ENCODE results near the gene OTOP2. TPM values are rescaled to one million over a fixed set of nuclear protein-coding genes. Genes with fewer than 3 reads are reported as not detected.
A peak's percentile ranks its signal among the peaks of the same experiment; 100 is the strongest.
"Not testable (repeated sequence)": the region's sequence is repeated elsewhere in the genome, so short reads cannot be mapped to it uniquely, and the experiment has no call there.

OTOP2 gene
- polyA plus RNA-seq, 3 donors = 0.05 TPM; not detected in 2

DNA sequence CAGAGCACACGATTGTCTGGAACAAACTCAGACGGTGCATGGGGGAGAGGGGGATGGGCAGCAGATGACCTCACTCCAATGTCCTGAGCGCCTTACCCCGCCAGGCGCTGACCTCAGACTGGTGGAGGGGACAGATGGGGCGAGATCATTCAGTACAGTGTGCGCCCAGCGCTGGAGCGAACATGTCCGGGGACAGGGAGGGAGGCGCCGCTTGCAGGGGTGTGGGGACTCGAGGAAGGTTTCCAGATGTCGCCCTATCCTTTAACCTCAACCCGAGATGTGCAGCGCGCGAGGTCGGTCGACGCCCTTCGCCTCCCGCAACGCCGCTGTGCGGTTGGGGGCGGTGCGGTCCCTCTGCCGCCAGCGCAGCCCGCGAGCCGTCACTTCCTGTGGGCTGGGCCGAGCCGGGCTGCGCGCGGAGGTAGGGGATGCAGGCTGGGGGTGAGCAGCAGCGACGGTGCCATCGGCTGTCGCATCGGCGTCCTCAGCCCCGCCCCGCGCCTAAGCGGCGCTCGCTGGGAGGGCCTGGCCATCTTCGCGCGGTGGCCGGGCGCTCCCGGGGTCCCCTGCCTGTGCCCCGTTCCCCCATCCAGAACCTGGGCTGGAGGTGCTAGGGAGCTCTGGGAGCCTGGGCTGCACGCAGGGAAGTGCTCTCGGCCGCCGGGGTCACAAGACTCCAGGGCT, 58.0 kb downstream of the OTOP2 start:
- 0% methylated on average over 54 of the region's 61 CpGs for WGBS (ENCODE audit: insufficient coverage)
- intact Hi-C loops (cut with micrococcal nuclease) = loop anchor here in 1 of 2 donors (10.0 kb wide), 1 partner anchor 53 kb away; no protein-coding TSS in a partner anchor
- Histone ChIP-seq H3K9me3 (replicated peaks in 1 of 2; ENCODE audit: control insufficient read depth in 1 of 2, insufficient read depth in 1 of 2, low read length in 2 of 2) (no peaks in the 10 kb centered on the region), H3K4me2 (replicated peaks; ENCODE audit: extremely low read depth, low read length, poor library complexity, severe bottlenecking) (peak overlapping the region; percentile 77), H4K20me1 (ENCODE audit: insufficient read depth, low read length) (no peaks in the 10 kb centered on the region), H3K79me2 (ENCODE audit: insufficient read depth, low read length) (no peaks in the 10 kb centered on the region), H2AFZ (ENCODE audit: insufficient read depth, low read depth, low read length, poor library complexity, severe bottlenecking) (peak overlapping the region; percentile 85), H3K4me1 (ENCODE audit: control insufficient read depth in 1 of 2, insufficient read depth in 2 of 2, low read length in 2 of 2) (peaks cover 29 to 34% of the 10 kb centered on the region in 2 donors), H3K27me3 (ENCODE audit: control insufficient read depth in 2 of 2, insufficient read depth in 2 of 2, low read length in 2 of 2) (peaks cover 21 to 55% of the 10 kb centered on the region in 2 donors), H3K27ac (ENCODE audit: low read depth in 1 of 2, low read length in 2 of 2) (no peak overlapping the region), H3K36me3 (replicated peaks in 1 of 2; ENCODE audit: control insufficient read depth in 1 of 2, insufficient read depth in 2 of 2, low read length in 2 of 2) (no peaks in the 10 kb centered on the region), H3K4me3 (replicated peaks in 1 of 3; ENCODE audit: low read depth in 2 of 3, low read length in 3 of 3) (peak overlapping the region; percentile 24 to 76 (median 27)), H3K9ac (ENCODE audit: insufficient read depth, low read length, poor library complexity, severe bottlenecking) (peak overlapping the region; percentile 34)
- peaks cover 31% of the 10 kb centered on the region for H3K4me1 Mint-ChIP-seq
- H3K4me3 Mint-ChIP-seq = peak overlapping the region; percentile 79 to 92
- H3K27ac Mint-ChIP-seq = peak overlapping the region in 5 of 7 donors; percentile 21 to 81 (median 37)
- H3K36me3 Mint-ChIP-seq = peaks cover 0 to 2% of the 10 kb centered on the region in 2 donors
- TF ChIP-seq, protein P1, sequence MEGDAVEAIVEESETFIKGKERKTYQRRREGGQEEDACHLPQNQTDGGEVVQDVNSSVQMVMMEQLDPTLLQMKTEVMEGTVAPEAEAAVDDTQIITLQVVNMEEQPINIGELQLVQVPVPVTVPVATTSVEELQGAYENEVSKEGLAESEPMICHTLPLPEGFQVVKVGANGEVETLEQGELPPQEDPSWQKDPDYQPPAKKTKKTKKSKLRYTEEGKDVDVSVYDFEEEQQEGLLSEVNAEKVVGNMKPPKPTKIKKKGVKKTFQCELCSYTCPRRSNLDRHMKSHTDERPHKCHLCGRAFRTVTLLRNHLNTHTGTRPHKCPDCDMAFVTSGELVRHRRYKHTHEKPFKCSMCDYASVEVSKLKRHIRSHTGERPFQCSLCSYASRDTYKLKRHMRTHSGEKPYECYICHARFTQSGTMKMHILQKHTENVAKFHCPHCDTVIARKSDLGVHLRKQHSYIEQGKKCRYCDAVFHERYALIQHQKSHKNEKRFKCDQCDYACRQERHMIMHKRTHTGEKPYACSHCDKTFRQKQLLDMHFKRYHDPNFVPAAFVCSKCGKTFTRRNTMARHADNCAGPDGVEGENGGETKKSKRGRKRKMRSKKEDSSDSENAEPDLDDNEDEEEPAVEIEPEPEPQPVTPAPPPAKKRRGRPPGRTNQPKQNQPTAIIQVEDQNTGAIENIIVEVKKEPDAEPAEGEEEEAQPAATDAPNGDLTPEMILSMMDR (IDR thresholded peaks at IDR 0.05) = no peak
- H3K9me3 Mint-ChIP-seq = peaks cover 0 to 12% (median 3%) of the 10 kb centered on the region in 7 donors
- DNase-seq = peak; percentile 44 to 62 (median 52)
- H3K27me3 Mint-ChIP-seq (ENCODE audit: low read depth in 3 of 3) = peaks cover 55 to 74% (median 73%) of the 10 kb centered on the region in 3 donors

DNA sequence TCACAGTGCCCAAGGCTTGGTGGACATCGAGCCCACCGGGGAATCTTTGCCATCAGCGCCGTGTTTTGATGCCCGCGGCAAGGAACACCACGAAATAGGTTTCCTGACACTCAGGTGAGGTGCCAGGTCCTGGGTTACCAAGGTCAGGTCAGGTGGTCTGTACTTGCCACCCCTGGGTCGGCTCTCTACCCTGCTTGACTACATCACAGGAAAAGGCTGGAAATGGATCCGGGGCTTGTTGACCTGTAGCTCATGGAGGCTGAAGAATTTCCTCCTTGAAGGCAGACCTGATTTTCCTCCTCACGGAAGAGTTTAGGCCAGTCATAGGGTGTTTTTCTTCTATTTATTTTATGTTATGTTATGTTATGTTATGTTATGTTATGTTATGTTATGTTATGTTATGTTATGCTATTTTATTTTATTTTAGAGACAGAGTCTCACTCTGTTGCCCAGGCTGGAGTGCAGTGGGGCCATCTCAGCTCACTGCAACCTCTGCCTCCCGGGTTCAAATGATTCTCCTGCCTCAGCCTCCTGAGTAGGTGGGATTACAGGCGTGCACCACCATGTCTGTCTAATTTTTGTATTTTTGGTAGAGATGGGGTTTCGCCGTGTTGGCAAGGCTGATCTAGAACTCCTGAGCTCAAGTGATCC, 58.7 kb downstream of the OTOP2 start:
- intact Hi-C loops (cut with micrococcal nuclease) = loop anchor here in 1 of 2 donors (10.0 kb wide), 1 partner anchor 52 kb away; no protein-coding TSS in a partner anchor
- peak overlapping the region; percentile 85 for H2AFZ ChIP-seq (ENCODE audit: insufficient read depth, low read depth, low read length, poor library complexity, severe bottlenecking)
- not testable (repeated sequence) for DNase-seq; H3K9me3 ChIP-seq (replicated peaks in 1 of 2; ENCODE audit: control insufficient read depth in 1 of 2, insufficient read depth in 1 of 2, low read length in 2 of 2); H3K79me2 ChIP-seq (ENCODE audit: insufficient read depth, low read length); H3K36me3 Mint-ChIP-seq; H3K27ac ChIP-seq (ENCODE audit: low read depth in 1 of 2, low read length in 2 of 2); H3K36me3 ChIP-seq (replicated peaks in 1 of 2; ENCODE audit: control insufficient read depth in 1 of 2, insufficient read depth in 2 of 2, low read length in 2 of 2); H4K20me1 ChIP-seq (ENCODE audit: insufficient read depth, low read length)
- peak overlapping the region; percentile 77 for H3K4me2 ChIP-seq (replicated peaks; ENCODE audit: extremely low read depth, low read length, poor library complexity, severe bottlenecking)
- peaks cover 32% of the 10 kb centered on the region for H3K4me1 Mint-ChIP-seq
- peak overlapping the region in 1 of 2 donors; percentile 92 for H3K4me3 Mint-ChIP-seq
- peaks cover 53 to 72% (median 72%) of the 10 kb centered on the region in 3 donors for H3K27me3 Mint-ChIP-seq (ENCODE audit: low read depth in 3 of 3)
- peak overlapping the region; percentile 34 for H3K9ac ChIP-seq (ENCODE audit: insufficient read depth, low read length, poor library complexity, severe bottlenecking)
- WGBS (ENCODE audit: insufficient coverage) = 13% methylated on average over 9 of the region's 14 CpGs
- peaks cover 21 to 55% of the 10 kb centered on the region in 2 donors for H3K27me3 ChIP-seq (ENCODE audit: control insufficient read depth in 2 of 2, insufficient read depth in 2 of 2, low read length in 2 of 2)
- H3K9me3 Mint-ChIP-seq = peaks cover 0 to 12% (median 3%) of the 10 kb centered on the region in 7 donors
- peaks cover 32 to 40% of the 10 kb centered on the region in 2 donors for H3K4me1 ChIP-seq (ENCODE audit: control insufficient read depth in 1 of 2, insufficient read depth in 2 of 2, low read length in 2 of 2)
- H3K4me3 ChIP-seq (replicated peaks in 1 of 3; ENCODE audit: low read depth in 2 of 3, low read length in 3 of 3) = peak overlapping the region in 1 of 3 experiments; percentile 76
- peak overlapping the region in 1 of 7 donors; percentile 12 for H3K27ac Mint-ChIP-seq

Other genes with a start within 250 kb of the OTOP2 start
- gene CD300LF, start 211.3 kb upstream of the OTOP2 start, polyA plus RNA-seq = 100 to 1,000 TPM; 112 to 184 (median 175) TPM
- 10 to 100 TPM; 26.8 to 40.9 (median 33.1) TPM for gene RAB37, start 187.0 kb upstream of the OTOP2 start, polyA plus RNA-seq
- 100 to 1,000 TPM in 2 of 3 donors, 10 to 100 TPM in 1; 79.5 to 149 (median 131) TPM for gene NHERF1, start 175.6 kb upstream of the OTOP2 start, polyA plus RNA-seq
- gene NAT9, start 147.9 kb upstream of the OTOP2 start, polyA plus RNA-seq = 10 to 100 TPM in 1 of 3 donors, 1 to 10 TPM in 2; 7.1 to 95.6 (median 7.8) TPM
- gene GRIN2C, start 64.4 kb upstream of the OTOP2 start, polyA plus RNA-seq = under 1 TPM in 1 of 3 donors, not detected in 2; 0.04 TPM
- gene FDXR, start 51.3 kb upstream of the OTOP2 start, polyA plus RNA-seq = 1 to 10 TPM; 2.5 to 7.3 (median 6.2) TPM
- not detected for gene FADS6, start 30.6 kb upstream of the OTOP2 start, polyA plus RNA-seq
- not detected for gene USH1G, start 1.0 kb upstream of the OTOP2 start, polyA plus RNA-seq
- not detected for gene OTOP3, start 11.6 kb downstream of the OTOP2 start, polyA plus RNA-seq
- not detected for gene HID1, start 48.5 kb downstream of the OTOP2 start, polyA plus RNA-seq
- gene CDR2L, start 63.4 kb downstream of the OTOP2 start, polyA plus RNA-seq = under 1 TPM in 1 of 3 donors, not detected in 2; 0.05 TPM
- 10 to 100 TPM; 18.9 to 52.6 (median 44.4) TPM for gene MRPL58, start 88.4 kb downstream of the OTOP2 start, polyA plus RNA-seq
- gene ATP5PD, start 122.7 kb downstream of the OTOP2 start, polyA plus RNA-seq = 100 to 1,000 TPM; 139 to 451 (median 437) TPM
- gene KCTD2, start 123.0 kb downstream of the OTOP2 start, polyA plus RNA-seq = 10 to 100 TPM in 1 of 3 donors, 1 to 10 TPM in 2; 2.8 to 17.0 (median 2.9) TPM
- 10 to 100 TPM; 26.1 to 99.4 (median 27.0) TPM for gene SLC16A5, start 163.7 kb downstream of the OTOP2 start, polyA plus RNA-seq
- 10 to 100 TPM in 1 of 3 donors, 1 to 10 TPM in 2; 1.3 to 11.8 (median 2.1) TPM for gene ARMC7, start 185.7 kb downstream of the OTOP2 start, polyA plus RNA-seq
- gene NT5C, start 207.5 kb downstream of the OTOP2 start, polyA plus RNA-seq = 10 to 100 TPM; 27.8 to 45.6 (median 36.2) TPM
- gene JPT1, start 230.2 kb downstream of the OTOP2 start, polyA plus RNA-seq = 100 to 1,000 TPM in 2 of 3 donors, 10 to 100 TPM in 1; 79.7 to 181 (median 156) TPM